Measurements from ENCODE around the gene CCDC138.
"Not testable (repeated sequence)": the region's sequence is repeated elsewhere in the genome, so short reads cannot be mapped to it uniquely, and the experiment has no call there.

Gene CCDC138, protein sequence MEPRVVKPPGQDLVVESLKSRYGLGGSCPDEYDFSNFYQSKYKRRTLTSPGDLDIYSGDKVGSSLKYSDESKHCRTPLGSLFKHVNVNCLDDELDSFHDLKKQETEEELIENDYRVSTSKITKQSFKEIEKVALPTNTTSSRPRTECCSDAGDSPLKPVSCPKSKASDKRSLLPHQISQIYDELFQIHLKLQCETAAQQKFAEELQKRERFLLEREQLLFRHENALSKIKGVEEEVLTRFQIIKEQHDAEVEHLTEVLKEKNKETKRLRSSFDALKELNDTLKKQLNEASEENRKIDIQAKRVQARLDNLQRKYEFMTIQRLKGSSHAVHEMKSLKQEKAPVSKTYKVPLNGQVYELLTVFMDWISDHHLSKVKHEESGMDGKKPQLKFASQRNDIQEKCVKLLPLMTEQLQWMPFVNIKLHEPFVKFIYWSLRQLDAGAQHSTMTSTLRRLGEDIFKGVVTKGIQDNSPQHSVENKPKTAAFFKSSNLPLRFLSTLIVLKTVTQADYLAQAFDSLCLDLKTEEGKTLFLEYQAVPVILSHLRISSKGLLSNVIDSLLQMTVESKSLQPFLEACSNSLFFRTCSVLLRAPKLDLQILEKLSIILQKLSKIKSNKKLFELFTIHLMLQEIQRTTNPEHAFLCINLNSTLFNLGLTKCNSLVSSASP

DNA sequence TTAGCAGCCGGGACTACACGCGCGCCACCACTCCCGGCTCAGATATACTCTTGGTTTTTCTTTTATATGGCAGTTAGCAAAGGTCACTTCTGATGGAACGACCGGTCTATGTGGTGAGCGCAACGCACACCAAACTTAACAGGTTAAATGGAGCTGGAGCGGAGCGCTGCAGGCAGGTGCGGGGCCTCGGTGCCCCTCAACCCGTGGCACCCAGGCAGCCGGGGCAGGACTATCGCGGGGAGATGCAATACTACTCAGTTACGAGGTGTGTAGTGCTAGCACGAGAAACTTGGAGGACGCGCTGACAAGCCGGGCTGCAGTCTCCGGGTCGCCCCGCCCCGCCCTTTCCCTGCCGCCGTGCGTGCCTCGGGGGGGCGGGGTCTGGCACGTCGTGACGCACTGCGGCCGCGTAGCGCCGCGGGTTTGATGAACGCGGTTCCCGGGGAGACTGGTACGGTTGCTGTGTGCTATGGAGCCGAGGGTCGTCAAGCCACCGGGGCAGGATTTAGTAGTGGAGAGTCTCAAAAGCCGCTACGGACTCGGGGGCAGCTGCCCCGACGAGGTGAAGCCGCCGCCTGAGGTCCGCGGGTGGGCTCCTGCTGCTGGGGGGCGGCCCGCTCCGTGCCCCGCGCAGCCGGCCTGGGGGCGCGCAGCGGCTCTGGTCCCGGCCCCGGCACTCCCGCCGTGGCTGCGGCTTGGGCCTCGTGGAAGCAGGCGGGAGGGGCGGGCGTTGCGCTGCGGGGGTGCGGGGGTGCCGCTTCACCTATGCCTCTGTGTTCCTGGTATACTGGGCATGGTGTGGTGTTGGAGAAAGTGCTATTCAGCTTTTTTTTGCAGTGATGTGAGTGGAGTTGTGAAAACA, at the start of gene CCDC138:
TSS of gene CCDC138 (plus strand) at position 418 of the 862 bp plus-strand sequence. CDS start at position 470, 52 bp downstream.
- DNase-seq = peak; percentile 95
- in situ Hi-C loops (cut with HindIII; ENCODE audit: low pct_ligation_motif_present, low pct_unique_long_range_greater_than_20kb, low sequenced_read_pairs) = no loop called here

DNA sequence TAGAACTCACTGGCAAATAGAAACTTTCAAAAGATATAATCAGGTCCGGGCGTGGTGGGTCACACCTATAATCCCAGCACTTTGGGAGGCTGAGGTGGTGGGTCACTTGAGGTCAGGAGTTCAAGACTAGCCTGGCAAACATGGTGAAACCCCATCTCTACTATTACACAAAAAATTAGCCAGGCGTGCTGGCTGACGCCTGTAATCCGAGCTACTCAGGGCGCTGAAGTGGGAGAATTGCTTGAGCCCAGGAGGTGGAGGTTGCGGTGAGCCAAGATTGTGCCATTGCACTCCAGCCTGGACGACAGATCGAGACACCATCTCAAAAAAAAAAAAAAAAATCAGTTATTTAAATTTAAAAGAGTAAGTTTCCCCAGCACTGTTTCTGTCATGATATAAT, 28.6 kb upstream of the CCDC138 start:
- DNase-seq; in situ Hi-C loops (cut with HindIII; ENCODE audit: low pct_ligation_motif_present, low pct_unique_long_range_greater_than_20kb, low sequenced_read_pairs): not testable (repeated sequence)

DNA sequence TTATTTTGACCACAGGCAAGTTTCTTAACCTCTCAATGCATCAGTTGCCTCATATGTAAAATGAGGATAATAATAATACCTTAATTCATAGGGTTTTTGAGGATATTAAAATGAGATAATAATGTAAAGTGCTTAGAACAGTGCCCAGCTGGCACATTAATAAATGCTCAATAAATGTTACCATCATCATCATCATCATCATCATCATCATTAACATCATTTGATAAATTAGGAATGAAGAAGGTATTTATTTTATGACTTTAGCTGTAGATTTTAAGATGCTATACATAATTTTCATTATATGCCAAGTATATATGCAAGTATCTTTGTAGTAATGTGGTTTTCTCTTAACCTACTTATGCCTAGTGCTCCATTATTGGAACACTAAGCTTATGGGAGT, 24.0 kb upstream of the CCDC138 start:
- in situ Hi-C loops (cut with HindIII; ENCODE audit: low pct_ligation_motif_present, low pct_unique_long_range_greater_than_20kb, low sequenced_read_pairs); DNase-seq: not testable (repeated sequence)

DNA sequence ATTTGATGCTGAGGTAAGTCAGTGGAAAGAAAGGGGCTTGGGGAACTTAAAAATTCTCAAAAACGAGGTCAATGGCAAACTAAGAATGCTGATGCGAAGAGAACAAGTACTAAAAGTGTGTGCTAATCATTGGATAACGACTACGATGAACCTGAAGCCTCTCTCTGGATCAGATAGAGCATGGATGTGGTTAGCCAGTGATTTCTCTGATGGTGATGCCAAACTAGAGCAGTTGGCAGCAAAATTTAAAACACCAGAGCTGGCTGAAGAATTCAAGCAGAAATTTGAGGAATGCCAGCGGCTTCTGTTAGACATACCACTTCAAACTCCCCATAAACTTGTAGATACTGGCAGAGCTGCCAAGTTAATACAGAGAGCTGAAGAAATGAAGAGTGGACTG, 19.9 kb upstream of the CCDC138 start:
- in situ Hi-C loops (cut with HindIII; ENCODE audit: low pct_ligation_motif_present, low pct_unique_long_range_greater_than_20kb, low sequenced_read_pairs); DNase-seq: not testable (repeated sequence)

GRCh38 chr2:108767859-108768258, 18.7 kb upstream of the CCDC138 start:
- DNase-seq; in situ Hi-C loops (cut with HindIII; ENCODE audit: low pct_ligation_motif_present, low pct_unique_long_range_greater_than_20kb, low sequenced_read_pairs): not testable (repeated sequence)

- no peak for DNase-seq
- in situ Hi-C loops (cut with HindIII; ENCODE audit: low pct_ligation_motif_present, low pct_unique_long_range_greater_than_20kb, low sequenced_read_pairs) = no loop called here
Measured at GRCh38 chr2:108776475-108776874, 10.1 kb upstream of the CCDC138 start.

GRCh38 chr2:108778857-108779256, 7.7 kb upstream of the CCDC138 start:
- in situ Hi-C loops (cut with HindIII; ENCODE audit: low pct_ligation_motif_present, low pct_unique_long_range_greater_than_20kb, low sequenced_read_pairs) = no loop called here
- no peak for DNase-seq

DNA sequence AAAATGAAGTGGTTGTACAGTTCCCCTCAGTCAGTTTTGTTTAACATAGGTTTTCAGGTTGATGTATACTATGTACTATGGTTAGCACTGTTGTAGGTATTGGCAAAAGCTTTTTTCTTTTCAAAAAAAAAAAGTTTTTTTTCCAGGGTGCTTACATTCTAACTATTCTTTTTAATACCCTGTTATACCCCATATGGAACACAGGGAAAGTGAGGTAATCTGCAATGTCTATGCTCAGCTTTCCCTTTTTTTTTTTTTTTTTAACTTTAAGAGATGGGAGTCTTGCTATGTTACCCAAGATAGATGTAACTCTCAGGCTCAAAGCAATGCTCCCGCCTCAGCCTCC, 590 bp upstream of the CCDC138 start:
- DNase-seq = no peak
- in situ Hi-C loops (cut with HindIII; ENCODE audit: low pct_ligation_motif_present, low pct_unique_long_range_greater_than_20kb, low sequenced_read_pairs) = no loop called here

DNA sequence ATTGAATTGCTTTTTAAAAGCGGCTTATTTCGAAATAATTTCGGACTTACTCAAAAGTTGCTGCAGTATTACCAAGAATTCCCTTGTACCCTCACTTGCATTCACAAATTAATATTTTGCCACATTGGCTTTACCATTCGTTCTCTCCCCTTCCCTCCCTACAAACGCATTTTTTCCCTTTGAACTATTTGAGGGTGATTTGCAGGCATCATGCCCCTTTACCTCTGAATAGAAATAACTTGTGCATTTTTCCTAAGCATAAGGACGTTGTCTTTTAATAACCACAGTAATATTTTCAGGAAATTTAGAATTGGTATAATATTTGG, 608 bp downstream of the CCDC138 start:
- in situ Hi-C loops (cut with HindIII; ENCODE audit: low pct_ligation_motif_present, low pct_unique_long_range_greater_than_20kb, low sequenced_read_pairs) = no loop called here
- DNase-seq = no peak

- DNase-seq = no peak
- in situ Hi-C loops (cut with HindIII; ENCODE audit: low pct_ligation_motif_present, low pct_unique_long_range_greater_than_20kb, low sequenced_read_pairs) = no loop called here
Measured at GRCh38 chr2:108803045-108803736, 16.6 kb downstream of the CCDC138 start.

- in situ Hi-C loops (cut with HindIII; ENCODE audit: low pct_ligation_motif_present, low pct_unique_long_range_greater_than_20kb, low sequenced_read_pairs) = no loop called here
- no peak for DNase-seq
Measured at GRCh38 chr2:108805032-108805431, 18.5 kb downstream of the CCDC138 start.

DNA sequence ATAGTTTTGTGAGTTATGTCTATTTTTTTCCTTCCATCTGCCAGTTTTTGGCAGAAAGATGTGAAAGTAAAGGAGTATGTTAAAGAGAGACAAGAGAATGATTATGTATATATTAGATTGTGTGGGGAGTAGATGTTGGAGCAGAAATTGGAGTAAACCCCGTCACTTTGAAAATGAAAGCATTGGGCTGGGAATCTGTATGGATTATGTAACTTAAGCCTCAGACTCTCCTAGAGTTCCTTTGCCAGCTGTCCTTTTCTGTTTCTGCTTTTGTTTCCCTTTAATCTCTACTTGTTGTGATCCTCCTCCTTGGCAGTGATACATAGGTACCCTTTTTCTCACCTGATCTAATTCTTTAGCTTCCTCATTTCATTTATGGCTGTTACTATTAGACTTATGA, 19.2 kb downstream of the CCDC138 start:
- no peak for DNase-seq
- in situ Hi-C loops (cut with HindIII; ENCODE audit: low pct_ligation_motif_present, low pct_unique_long_range_greater_than_20kb, low sequenced_read_pairs) = no loop called here

DNA sequence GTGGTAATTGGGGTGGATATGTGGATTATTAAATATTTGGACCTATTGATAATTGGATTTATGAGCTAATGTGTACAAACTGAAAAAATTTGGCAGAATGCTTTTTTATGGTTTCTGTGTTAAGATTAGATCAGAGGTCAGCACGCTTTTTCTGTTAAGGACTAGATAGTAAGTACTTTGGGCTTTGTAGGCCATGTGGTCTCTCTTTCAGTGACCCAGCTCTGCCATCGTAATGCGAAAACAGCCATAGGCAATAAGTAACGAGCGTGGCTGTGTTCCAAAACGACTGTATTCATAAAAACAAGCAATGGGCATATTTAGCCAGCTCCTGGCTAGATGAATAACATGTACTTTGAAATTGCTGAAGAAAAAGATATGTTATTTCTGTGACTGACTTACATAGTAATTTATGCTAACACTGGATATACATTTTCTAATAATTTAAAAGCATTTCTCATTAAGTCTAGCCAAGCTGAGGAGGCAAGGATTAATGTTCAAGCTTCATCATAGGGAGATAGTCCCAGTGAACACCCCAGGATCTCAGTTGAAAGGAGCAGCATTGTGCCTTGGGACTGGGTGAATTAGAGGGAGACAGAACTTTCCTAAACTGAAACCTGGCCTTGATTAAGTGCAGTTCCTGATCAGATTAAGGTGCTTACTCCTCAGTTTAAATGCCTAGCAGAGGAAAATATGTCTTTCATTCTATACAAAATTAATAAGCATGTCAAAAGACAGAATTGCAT, 20.0 kb downstream of the CCDC138 start:
- DNase-seq = no peak
- in situ Hi-C loops (cut with HindIII; ENCODE audit: low pct_ligation_motif_present, low pct_unique_long_range_greater_than_20kb, low sequenced_read_pairs) = no loop called here

DNA sequence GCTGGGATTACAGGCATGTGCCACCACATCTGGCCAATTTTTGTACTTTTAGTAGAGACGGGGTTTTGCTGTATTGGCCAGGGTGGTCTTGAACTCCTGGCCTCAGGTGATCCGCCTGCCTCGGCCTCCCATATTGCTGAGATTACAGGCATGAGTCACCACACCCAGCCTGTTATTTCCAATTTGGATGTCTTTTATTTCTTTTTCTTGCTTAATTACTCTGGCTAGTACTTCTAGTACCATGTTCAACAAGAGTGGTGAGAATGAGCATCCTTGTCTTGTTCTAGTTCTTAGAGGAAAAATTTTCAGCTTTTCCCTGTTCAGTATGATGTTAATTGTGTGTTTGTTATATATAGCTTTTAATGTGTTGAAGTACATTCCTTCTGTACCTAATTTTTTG, 23.4 kb downstream of the CCDC138 start:
- in situ Hi-C loops (cut with HindIII; ENCODE audit: low pct_ligation_motif_present, low pct_unique_long_range_greater_than_20kb, low sequenced_read_pairs) = no loop called here
- no peak for DNase-seq

DNA sequence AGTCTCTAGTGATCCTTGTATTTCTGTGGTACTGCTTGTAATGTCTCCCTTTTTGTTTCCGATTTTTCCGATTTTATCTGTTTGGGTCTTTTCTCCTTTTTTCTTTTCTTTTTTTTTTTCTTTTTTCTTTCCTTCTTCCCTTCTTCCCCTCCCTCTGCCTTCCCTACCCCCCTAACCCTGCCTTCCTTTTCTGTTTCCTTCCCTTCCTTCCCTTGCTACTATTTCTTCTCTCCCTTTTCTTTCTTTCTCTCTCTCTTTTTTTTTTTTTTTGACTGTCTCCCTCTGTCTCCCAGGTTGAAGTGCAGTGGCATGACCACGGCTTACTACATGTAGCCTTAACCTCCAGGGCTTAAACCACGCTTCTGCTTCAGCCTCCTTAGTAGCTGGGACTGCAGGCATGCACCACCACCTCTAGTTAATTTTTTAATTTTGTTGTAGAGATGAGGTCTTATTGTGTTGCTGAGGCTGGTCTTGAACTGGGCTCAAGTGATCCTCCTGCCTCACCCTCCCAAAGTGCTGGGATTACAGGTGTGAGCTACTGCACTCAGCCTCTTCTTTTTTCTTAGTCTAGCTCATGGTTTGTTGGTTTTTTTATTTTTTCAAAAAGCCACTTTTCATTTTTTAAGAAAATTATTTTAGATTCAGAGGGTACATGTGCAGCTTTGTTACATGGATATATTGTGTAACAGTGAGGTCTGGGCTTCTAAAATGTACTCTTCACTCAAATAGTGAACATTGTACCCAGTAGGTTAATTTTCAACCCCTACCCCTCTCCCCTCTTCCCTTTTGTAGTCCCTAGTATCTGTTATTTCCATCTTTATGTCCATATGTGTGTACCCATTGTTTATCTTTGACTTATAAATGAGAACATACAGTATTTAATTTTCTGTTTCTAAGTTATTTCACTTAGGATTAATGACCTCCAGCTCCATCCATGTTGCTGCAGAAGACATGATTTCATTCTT, 24.7 kb downstream of the CCDC138 start:
- no peak for DNase-seq
- in situ Hi-C loops (cut with HindIII; ENCODE audit: low pct_ligation_motif_present, low pct_unique_long_range_greater_than_20kb, low sequenced_read_pairs) = no loop called here

DNA sequence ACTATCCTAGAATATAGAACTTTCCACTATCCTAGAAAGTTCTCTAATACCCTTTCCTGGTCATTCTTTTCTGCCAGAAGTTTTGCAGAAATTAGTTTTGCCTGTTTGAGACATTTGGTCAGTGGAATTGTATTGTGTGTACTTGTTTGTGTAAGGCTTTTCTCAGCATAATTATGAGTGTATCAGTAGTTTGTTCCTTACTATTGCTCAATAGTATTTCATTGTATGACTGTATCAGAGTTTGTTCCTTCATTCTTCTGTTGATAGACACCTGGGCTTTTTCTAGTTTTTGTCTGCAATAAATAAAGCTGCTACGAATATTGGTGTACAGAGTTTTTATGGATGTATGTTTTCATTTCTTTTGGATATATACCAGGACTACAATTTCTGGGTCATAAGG, 27.2 kb downstream of the CCDC138 start:
- in situ Hi-C loops (cut with HindIII; ENCODE audit: low pct_ligation_motif_present, low pct_unique_long_range_greater_than_20kb, low sequenced_read_pairs) = no loop called here
- DNase-seq = no peak

GRCh38 chr2:108820482-108820881, 33.9 kb downstream of the CCDC138 start:
- no peak for DNase-seq

More at GRCh38 chr2:108820482-108820881, 33.9 kb downstream of the CCDC138 start:
- in situ Hi-C loops (cut with HindIII; ENCODE audit: low pct_ligation_motif_present, low pct_unique_long_range_greater_than_20kb, low sequenced_read_pairs) = no loop called here

Measured in ACHN (cell line).